Measurements from ENCODE around the gene TCEANC2.

- no peak for TF ChIP-seq CTCF (IDR thresholded peaks at IDR 0.05)
- TF ChIP-seq POLR2A (IDR thresholded peaks at IDR 0.05): no peak
Measured at GRCh38 chr1:54012008-54012325, 41.4 kb upstream of the TCEANC2 start.
